Activated B cell treated with CpG ODN at 0.5 μM for 24 hours (primary cell): Measurements from ENCODE around the gene ERC1. TPM values are rescaled to one million over a fixed set of nuclear protein-coding genes. Genes with fewer than 3 reads are reported as not detected.
A peak's percentile ranks its signal among the peaks of the same experiment; 100 is the strongest.

ENCODE experiments used
- ATAC-seq: fragments of 200-7000 bp; cut with Tn5 transposase; one replicate; pipeline ENCODE4 v1.10.0; 2021; ENCODE audit warnings: low read depth, mild to moderate bottlenecking, moderate library complexity
- CTCF ChIA-PET: fragments of 350-600 bp; sonication (Branson Sonifier 250); formaldehyde crosslinking; loops from one replicate; lab custom pipeline; 2021; ENCODE audit warnings: antibody characterized with exemption; lab: Charles Lee
- POLR2A ChIA-PET: fragments of 350-600 bp; sonication (Branson Sonifier 250); formaldehyde crosslinking; loops from one replicate; lab custom pipeline; 2021; ENCODE audit warnings: antibody characterized with exemption; lab: Charles Lee
- DNase-seq: peaks from one replicate; pipeline ENCODE4 v3.0.0; 2022
- H3K27ac Mint-ChIP-seq: one replicate; pipeline ENCODE4 v1.8.0; 2020; ENCODE audit warnings: mixed read lengths
- H3K27me3 Mint-ChIP-seq: one replicate; pipeline ENCODE4 v1.8.0; 2021; ENCODE audit warnings: mixed read lengths
- H3K36me3 Mint-ChIP-seq: one replicate; pipeline ENCODE4 v1.8.0; 2021; ENCODE audit warnings: low read depth, mixed read lengths
- H3K4me1 Mint-ChIP-seq: one replicate; pipeline ENCODE4 v1.8.0; 2021; ENCODE audit warnings: mixed read lengths
- H3K4me3 Mint-ChIP-seq: one replicate; pipeline ENCODE4 v1.8.0; 2020; ENCODE audit warnings: mild to moderate bottlenecking, mixed read lengths
- H3K9me3 Mint-ChIP-seq: one replicate; pipeline ENCODE4 v1.8.0; 2020; ENCODE audit warnings: mixed read lengths
- intact Hi-C: fragments of 100-400 bp; cut with micrococcal nuclease; formaldehyde crosslinking; loops from one replicate; pipeline ENCODE4 v1.15.1; 2024
- total RNA-seq: library from RNA; stranded (reverse); gene quantifications from 2 replicates; pipeline ENCODE4 v1.2.3, GENCODE V29; 2022
- TF ChIP-seq, protein P1 (sequence below): fragments of 200-600 bp; IDR thresholded peaks from one replicate; pipeline ENCODE4 v1.8.0; 2022; ENCODE audit warnings: antibody characterized with exemption, mild to moderate bottlenecking

Gene ERC1
- total RNA-seq, 1 donor from 2014 or later: 57.0 TPM

DNA sequence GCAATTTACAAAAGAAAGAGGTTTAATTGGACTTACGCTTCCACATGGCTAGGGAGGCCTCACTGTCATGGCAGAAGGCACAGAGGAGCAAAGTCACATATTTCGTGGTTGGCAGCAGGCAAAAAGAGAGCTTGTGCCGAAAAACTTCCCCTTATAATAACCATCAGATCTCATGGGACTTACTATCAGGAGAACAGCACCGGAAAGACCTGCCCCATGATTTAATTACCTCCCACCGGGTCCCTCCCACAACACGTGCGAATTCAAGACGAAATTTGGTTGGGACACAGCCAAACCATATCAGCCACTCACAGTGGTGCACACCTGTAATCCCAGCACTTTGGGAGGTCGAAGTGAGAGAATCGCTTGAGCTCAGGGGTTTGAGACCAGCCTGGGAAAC is 534.8 kb downstream of the ERC1 start:
- TF ChIP-seq, protein P1, sequence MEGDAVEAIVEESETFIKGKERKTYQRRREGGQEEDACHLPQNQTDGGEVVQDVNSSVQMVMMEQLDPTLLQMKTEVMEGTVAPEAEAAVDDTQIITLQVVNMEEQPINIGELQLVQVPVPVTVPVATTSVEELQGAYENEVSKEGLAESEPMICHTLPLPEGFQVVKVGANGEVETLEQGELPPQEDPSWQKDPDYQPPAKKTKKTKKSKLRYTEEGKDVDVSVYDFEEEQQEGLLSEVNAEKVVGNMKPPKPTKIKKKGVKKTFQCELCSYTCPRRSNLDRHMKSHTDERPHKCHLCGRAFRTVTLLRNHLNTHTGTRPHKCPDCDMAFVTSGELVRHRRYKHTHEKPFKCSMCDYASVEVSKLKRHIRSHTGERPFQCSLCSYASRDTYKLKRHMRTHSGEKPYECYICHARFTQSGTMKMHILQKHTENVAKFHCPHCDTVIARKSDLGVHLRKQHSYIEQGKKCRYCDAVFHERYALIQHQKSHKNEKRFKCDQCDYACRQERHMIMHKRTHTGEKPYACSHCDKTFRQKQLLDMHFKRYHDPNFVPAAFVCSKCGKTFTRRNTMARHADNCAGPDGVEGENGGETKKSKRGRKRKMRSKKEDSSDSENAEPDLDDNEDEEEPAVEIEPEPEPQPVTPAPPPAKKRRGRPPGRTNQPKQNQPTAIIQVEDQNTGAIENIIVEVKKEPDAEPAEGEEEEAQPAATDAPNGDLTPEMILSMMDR: no peak
- peaks cover 14% of the 10 kb centered on the region for H3K4me1 Mint-ChIP-seq
- DNase-seq: no peak
- ChIA-PET POLR2A (interaction anchor here (0.7 to 0.9 kb wide), 2 partner anchors 9 to 194 kb away, joined by 5 to 6 read pairs; no protein-coding TSS in a partner anchor), CTCF (no interaction called here)
- peaks cover 44% of the 10 kb centered on the region for H3K27me3 Mint-ChIP-seq
- peak overlapping the region; percentile 29 for H3K4me3 Mint-ChIP-seq
- peaks cover 2% of the 10 kb centered on the region for H3K9me3 Mint-ChIP-seq
- peak; percentile 60 for ATAC-seq
- H3K36me3 Mint-ChIP-seq: no peaks in the 10 kb centered on the region
- intact Hi-C loops: no loop called here
- peak overlapping the region; percentile 36 for H3K27ac Mint-ChIP-seq

GRCh38 chr12:1527789-1528188 is 536.8 kb downstream of the ERC1 start:
- TF ChIP-seq, protein P1: no peak
- peaks cover 52% of the 10 kb centered on the region for H3K27me3 Mint-ChIP-seq
- H3K4me3 Mint-ChIP-seq: no peak overlapping the region
- ChIA-PET CTCF (no interaction called here), POLR2A (no interaction called here)
- intact Hi-C loops: no loop called here
- ATAC-seq: no peak
- peaks cover 27% of the 10 kb centered on the region for H3K4me1 Mint-ChIP-seq
- no peak for DNase-seq
- H3K36me3 Mint-ChIP-seq: no peaks in the 10 kb centered on the region
- H3K27ac Mint-ChIP-seq: no peak overlapping the region
- peaks cover 2% of the 10 kb centered on the region for H3K9me3 Mint-ChIP-seq

- intact Hi-C loops: no loop called here
- peaks cover 2% of the 10 kb centered on the region for H3K9me3 Mint-ChIP-seq
- H3K36me3 Mint-ChIP-seq: no peaks in the 10 kb centered on the region
- peak overlapping the region; percentile 25 for H3K27ac Mint-ChIP-seq
- peaks cover 55% of the 10 kb centered on the region for H3K27me3 Mint-ChIP-seq
- CTCF ChIA-PET: interaction anchor here (1.4 kb wide), 1 partner anchor 411 kb away, joined by 6 read pairs; no protein-coding TSS in a partner anchor
- no peak overlapping the region for H3K4me3 Mint-ChIP-seq
- DNase-seq: no peak
- TF ChIP-seq, protein P1: no peak
- POLR2A ChIA-PET: no interaction called here
- H3K4me1 Mint-ChIP-seq: peaks cover 37% of the 10 kb centered on the region
- ATAC-seq: no peak
Measured at GRCh38 chr12:1528791-1529190, 537.8 kb downstream of the ERC1 start.

- TF ChIP-seq, protein P1: no peak
- H3K36me3 Mint-ChIP-seq: no peaks in the 10 kb centered on the region
- ChIA-PET POLR2A (no interaction called here), CTCF (interaction anchor here (1.4 kb wide), 1 partner anchor 411 kb away, joined by 6 read pairs; no protein-coding TSS in a partner anchor)
- no peak for ATAC-seq
- H3K27me3 Mint-ChIP-seq: peaks cover 52% of the 10 kb centered on the region
- no peak for DNase-seq
- no peak overlapping the region for H3K27ac Mint-ChIP-seq
- peak overlapping the region; percentile 85 for H3K4me3 Mint-ChIP-seq
- peaks cover 40% of the 10 kb centered on the region for H3K4me1 Mint-ChIP-seq
- H3K9me3 Mint-ChIP-seq: peaks cover 2% of the 10 kb centered on the region
- intact Hi-C loops: no loop called here
Measured at GRCh38 chr12:1529228-1529861, 538.3 kb downstream of the ERC1 start.

DNA sequence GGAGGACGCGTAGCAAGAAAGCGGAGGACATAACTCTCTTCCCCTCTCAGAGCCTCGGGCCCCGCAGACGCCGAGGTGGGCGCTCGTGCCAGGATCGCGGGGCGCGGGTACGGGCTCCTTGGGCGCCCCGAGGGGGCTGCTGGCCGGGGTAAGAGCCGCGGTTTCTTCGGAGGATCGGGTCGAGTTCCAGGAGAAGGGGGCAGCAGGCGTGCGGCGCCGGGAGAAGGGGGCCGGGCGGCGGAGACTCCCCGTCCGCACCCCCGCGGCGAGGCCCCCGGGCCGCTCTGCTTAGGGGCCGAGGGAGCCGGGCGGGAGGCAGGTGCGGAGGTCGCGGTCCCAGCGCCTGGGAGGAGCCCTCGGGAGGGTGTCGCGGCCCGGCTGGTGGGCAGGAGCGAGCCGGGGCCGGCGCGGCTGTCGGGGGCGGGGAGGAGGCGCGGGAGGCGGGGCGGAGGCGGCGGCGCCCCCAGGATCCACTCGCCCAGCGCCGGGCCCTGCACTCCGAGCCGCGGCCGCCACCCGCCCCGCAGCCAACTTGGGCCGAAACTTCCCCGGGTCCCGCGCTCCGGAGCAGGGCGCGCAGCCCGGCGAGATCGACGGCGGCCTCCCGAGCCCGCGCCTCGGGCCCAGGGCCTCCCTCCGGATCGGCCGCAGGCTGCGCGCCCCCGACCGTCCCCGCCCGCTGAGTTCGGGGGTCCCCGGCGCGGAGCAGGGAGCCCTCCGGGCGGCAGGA is 539.0 kb downstream of the ERC1 start:
- H3K27ac Mint-ChIP-seq: no peak overlapping the region
- peak overlapping the region; percentile 85 for H3K4me3 Mint-ChIP-seq
- intact Hi-C loops: no loop called here
- CTCF ChIA-PET: interaction anchor here (1.4 kb wide), 1 partner anchor 412 kb away, joined by 6 read pairs; no protein-coding TSS in a partner anchor
- no peaks in the 10 kb centered on the region for H3K36me3 Mint-ChIP-seq
- ATAC-seq: no peak
- peaks cover 2% of the 10 kb centered on the region for H3K9me3 Mint-ChIP-seq
- peak; percentile 31 for DNase-seq
- TF ChIP-seq, protein P1: no peak
- POLR2A ChIA-PET: no interaction called here
- peaks cover 52% of the 10 kb centered on the region for H3K27me3 Mint-ChIP-seq
- peaks cover 40% of the 10 kb centered on the region for H3K4me1 Mint-ChIP-seq
